T-helper 1 cell treated with Interleukin-12 subunit alpha and Interleukin-12 subunit beta and Interleukin-4 antibody, amounts not matched to agents 30 μg/mL and 1 μg/mL, for 36 hours (primary cell): ENCODE measurements around the gene RAD50.
"Not testable (repeated sequence)": the region's sequence is repeated elsewhere in the genome, so short reads cannot be mapped to it uniquely, and the experiment has no call there.

Source experiments
- H3K27ac Mint-ChIP-seq: one replicate; pipeline ENCODE4 v1.8.0; 2021; ENCODE audit warnings: mild to moderate bottlenecking, mixed read lengths
- H3K27me3 Mint-ChIP-seq: one replicate; pipeline ENCODE4 v1.8.0; 2021; ENCODE audit warnings: low read depth, mixed read lengths
- H3K36me3 Mint-ChIP-seq: one replicate; pipeline ENCODE4 v1.8.0; 2021; ENCODE audit warnings: low read depth, mixed read lengths
- H3K4me1 Mint-ChIP-seq: one replicate; pipeline ENCODE4 v1.8.0; 2021; ENCODE audit warnings: low read depth, mixed read lengths
- H3K4me3 Mint-ChIP-seq: one replicate; pipeline ENCODE4 v1.8.0; 2021; ENCODE audit warnings: mild to moderate bottlenecking, moderate library complexity, mixed read lengths
- H3K9me3 Mint-ChIP-seq: one replicate; pipeline ENCODE4 v1.8.0; 2021; ENCODE audit warnings: mixed read lengths

RAD50 gene

DNA sequence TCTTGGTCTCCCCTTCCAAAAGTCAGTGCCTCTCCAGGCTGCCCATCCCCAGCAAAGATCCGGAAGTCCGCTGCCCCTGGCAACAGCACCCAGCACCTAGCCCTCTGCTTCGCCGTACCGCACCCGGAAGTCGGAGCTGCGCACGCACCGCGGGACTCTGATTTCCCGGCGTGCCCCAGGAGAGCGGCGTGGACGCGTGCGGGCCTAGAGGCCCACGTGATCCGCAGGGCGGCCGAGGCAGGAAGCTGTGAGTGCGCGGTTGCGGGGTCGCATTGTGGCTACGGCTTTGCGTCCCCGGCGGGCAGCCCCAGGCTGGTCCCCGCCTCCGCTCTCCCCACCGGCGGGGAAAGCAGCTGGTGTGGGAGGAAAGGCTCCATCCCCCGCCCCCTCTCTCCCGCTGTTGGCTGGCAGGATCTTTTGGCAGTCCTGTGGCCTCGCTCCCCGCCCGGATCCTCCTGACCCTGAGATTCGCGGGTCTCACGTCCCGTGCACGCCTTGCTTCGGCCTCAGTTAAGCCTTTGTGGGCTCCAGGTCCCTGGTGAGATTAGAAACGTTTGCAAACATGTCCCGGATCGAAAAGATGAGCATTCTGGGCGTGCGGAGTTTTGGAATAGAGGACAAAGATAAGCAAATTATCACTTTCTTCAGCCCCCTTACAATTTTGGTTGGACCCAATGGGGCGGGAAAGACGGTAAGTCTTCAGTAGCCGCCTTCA lies at the start of gene RAD50:
RAD50 (plus strand) TSS at position 215 of the 715 bp plus-strand sequence; CDS start at position 563, 348 bp downstream.
- Mint-ChIP-seq H3K9me3 (no peaks in the 10 kb centered on the region), H3K4me3 (peak within 1 kb of the TSS; percentile 92), H3K36me3 (peaks cover 2% of the 10 kb centered on the region), H3K27ac (peak within 1 kb of the TSS; percentile 95), H3K4me1 (peaks cover 22% of the 10 kb centered on the region), H3K27me3 (no peaks in the 10 kb centered on the region)

DNA sequence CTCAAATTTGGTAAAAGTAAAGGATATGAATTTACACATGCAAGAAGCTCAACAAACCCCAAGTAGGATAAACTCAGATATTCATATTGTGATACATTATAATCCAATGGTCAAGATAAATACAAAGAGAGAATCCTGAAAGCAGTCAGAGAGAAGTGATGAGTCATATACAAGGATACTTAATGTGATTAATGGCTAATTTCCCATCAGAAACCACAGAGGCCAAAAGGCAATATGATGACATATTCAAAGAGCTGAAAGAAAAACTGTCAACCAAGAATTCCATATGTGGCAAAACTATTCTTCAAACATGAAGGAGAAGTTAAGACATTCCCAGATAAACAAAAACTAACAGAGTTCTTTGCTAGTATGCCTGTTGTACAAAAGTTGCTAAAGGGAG lies 46.7 kb upstream of the RAD50 start:
- peaks cover 15% of the 10 kb centered on the region for H3K27me3 Mint-ChIP-seq

DNA sequence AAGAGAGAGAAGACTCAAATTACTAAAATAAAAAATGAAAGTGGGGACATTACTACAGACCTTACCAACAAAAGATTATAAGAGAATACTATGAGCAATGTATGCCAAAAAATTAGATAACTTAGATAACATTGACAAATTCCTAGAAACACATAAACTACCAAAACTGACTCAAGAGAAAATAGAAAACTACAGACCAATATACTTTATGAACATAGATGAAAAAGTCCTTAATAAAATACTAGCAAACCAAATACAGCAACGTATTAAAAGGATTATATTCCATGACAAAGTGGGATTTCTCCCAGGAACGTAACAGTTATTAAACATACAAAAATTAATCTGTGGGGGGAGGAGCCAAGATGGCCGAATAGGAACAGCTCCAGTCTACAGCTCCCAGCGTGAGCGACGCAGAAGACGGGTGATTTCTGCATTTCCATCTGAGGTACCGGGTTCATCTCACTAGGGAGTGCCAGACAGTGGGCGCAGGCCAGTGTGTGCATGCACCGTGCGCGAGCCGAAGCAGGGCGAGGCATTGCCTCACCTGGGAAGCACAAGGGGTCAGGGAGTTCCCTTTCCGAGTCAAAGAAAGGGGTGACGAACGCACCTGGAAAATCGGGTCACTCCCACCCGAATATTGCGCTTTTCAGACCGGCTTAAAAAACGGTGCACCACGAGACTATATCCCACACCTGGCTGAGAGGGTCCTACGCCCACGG lies 43.0 kb upstream of the RAD50 start:
- H3K27ac Mint-ChIP-seq, H3K27me3 Mint-ChIP-seq, H3K36me3 Mint-ChIP-seq, H3K4me3 Mint-ChIP-seq: not testable (repeated sequence)
- peaks cover 14% of the 10 kb centered on the region for H3K4me1 Mint-ChIP-seq
- H3K9me3 Mint-ChIP-seq = peaks cover 13% of the 10 kb centered on the region

More for the DNA sequence above, 46.7 kb upstream of the RAD50 start:
- H3K36me3 Mint-ChIP-seq = peaks cover 11% of the 10 kb centered on the region
- H3K27ac Mint-ChIP-seq = no peak overlapping the region
- H3K4me1 Mint-ChIP-seq = peaks cover 28% of the 10 kb centered on the region
- peaks cover 13% of the 10 kb centered on the region for H3K9me3 Mint-ChIP-seq
- no peak overlapping the region for H3K4me3 Mint-ChIP-seq

DNA sequence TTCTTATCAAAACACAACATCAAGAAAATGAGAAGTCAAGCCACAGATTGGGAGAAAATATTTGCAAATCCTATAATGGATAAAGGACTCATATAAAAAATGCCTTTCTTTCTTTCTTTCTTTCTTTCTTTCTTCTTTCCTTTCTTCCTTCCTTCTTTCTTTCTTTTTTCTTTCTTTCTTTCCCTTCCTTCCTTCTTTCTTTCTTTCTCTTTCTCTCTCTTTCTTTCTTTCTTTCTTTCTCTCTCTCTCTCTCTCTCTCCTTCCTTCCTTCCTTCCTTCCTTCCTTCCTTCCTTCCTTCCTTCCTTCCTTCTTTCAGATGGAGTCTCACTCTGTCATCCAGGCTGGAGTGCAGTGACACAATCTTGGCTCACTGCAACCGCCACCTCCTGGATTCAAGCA lies 34.7 kb upstream of the RAD50 start:
- not testable (repeated sequence) for H3K27me3 Mint-ChIP-seq

DNA sequence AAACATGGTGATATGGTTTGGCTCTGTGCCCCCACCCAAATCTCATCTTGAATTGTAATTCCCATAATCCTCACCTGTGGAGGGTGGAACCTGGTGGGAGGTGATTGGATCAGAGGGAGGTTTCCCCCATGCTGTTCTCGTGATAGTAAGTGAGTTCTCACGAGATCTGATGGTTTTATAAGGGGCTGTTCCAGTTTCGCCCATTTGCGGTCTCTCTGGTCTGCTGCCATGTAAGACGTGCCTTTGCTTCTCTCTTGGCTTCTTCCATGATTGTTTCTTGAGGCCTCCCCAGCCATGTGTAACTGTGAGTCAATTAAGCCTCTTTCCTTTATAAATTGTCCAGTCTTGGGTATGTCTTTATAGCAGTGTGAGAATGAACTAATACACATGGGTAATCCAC lies 31.9 kb upstream of the RAD50 start:
- Mint-ChIP-seq H3K9me3 (peaks cover 11% of the 10 kb centered on the region), H3K27ac (peak overlapping the region; percentile 46), H3K4me3 (peak overlapping the region; percentile 22), H3K4me1 (peaks cover 46% of the 10 kb centered on the region)
- not testable (repeated sequence) for H3K27me3 Mint-ChIP-seq, H3K36me3 Mint-ChIP-seq

More for the DNA sequence above, 34.7 kb upstream of the RAD50 start:
- not testable (repeated sequence) for H3K4me3 Mint-ChIP-seq, H3K36me3 Mint-ChIP-seq, H3K27ac Mint-ChIP-seq
- peaks cover 11% of the 10 kb centered on the region for H3K9me3 Mint-ChIP-seq
- H3K4me1 Mint-ChIP-seq = peaks cover 32% of the 10 kb centered on the region

DNA sequence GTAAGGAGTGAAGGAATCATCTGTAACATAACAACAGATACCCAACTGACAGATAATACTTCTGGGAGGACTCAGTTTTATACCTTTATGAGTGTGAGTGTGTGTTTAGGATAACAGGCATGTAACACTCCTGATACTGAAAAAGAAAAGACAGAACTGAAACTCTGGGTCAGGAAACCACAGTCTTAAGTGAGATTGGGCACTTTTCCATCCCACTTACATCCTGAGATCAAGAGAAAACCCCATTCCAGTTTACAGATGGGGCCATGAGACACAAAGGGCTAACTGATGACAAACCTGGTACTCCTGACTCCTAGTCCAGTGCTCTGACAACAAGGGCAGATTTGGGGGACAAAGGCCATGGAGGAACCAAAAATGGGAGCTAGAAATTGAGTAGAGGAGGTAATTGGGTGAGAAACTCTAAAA lies 31.5 kb upstream of the RAD50 start:
- H3K36me3 Mint-ChIP-seq = no peaks in the 10 kb centered on the region
- peak overlapping the region; percentile 67 for H3K27ac Mint-ChIP-seq
- H3K27me3 Mint-ChIP-seq = no peaks in the 10 kb centered on the region
- H3K9me3 Mint-ChIP-seq = peaks cover 7% of the 10 kb centered on the region
- peak overlapping the region; percentile 22 for H3K4me3 Mint-ChIP-seq
- H3K4me1 Mint-ChIP-seq = peaks cover 46% of the 10 kb centered on the region

DNA sequence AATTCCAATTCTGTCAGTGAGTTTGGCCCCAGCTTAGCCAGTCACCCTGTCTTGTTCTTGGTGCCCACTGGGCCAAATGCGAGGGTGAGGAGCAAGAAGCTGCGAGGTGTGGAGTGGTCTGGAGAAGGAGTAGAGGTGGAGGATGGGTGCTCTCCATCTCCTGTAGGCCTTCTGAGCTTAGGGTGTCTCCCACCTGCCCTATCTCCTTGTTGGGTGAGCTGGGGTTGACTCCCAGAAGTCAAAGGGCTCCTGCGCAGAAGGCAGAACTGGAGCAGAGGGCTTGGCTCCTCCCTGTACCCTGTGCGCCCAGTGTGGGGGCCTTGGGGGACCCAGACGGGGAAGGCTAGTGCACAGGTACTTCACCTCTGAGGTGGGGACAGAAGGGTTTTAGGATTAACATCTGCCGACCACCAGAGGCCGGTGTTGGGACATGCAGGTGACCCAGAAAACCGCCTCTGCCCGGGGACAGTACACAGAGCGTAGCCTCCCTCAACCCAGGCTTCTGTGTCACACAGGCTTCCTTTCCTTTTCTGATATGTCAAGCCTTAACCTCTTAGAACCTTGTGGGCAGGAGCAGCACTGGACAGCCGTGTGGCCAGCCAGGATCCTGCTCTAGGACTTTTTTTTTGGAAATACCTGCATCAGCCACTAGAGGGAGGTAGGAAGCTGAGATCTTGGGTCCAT lies 30.3 kb upstream of the RAD50 start:
- Mint-ChIP-seq H3K27me3 (no peaks in the 10 kb centered on the region), H3K9me3 (peaks cover 7% of the 10 kb centered on the region), H3K27ac (peak overlapping the region; percentile 24), H3K4me1 (peaks cover 46% of the 10 kb centered on the region), H3K36me3 (no peaks in the 10 kb centered on the region), H3K4me3 (no peak overlapping the region)

DNA sequence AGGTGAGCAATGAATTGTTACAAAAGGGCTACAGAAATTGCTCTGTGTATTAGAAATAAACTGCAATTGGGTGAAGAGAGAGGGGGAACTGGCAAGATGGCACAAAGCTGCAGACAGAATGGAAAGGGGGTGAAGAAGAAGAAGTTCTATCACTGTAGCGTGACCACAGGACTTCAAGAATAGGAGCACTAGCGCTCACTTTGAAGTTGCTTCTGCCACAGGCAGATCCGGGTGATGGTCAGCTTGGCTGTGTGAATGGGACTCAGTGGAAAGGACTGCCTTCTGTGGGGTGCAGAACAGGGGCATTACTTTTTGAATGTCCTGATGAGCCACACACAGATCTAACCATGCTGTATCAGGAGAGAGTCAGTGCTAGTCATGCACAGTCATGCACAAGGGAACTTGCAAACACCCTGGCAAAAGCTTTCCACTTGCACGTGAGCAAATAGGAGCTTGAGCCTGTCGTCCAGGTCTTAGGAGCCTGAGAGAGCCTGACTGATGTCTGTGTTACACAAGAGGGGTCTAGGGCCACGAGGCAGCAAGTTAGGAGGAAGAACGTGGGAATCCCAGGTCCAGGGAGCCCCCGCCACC lies 29.7 kb upstream of the RAD50 start:
- Mint-ChIP-seq H3K36me3 (no peaks in the 10 kb centered on the region), H3K27me3 (no peaks in the 10 kb centered on the region), H3K4me3 (no peak overlapping the region), H3K9me3 (peaks cover 3% of the 10 kb centered on the region), H3K4me1 (peaks cover 47% of the 10 kb centered on the region), H3K27ac (peak overlapping the region; percentile 24)

DNA sequence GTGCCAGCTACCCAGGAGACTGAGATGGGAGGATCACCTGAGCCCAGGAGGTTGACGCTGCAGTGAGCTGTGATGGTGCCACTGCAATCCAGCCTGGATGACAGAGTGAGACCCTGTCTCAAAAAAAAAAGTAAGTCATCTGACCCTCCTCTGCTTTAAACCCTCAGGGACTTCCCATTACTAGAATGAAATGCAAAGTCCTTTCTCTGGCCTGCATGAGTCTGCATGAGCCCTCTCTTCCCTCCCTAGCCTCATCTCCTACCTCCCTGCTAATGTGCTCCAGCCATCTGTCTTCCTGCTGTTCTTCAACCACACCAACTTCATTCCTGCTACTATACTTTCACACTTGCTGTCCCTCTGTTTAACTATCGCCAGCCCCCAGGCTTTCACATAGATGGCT lies 28.8 kb upstream of the RAD50 start:
- H3K9me3 Mint-ChIP-seq = no peaks in the 10 kb centered on the region
- H3K27ac Mint-ChIP-seq = peak overlapping the region; percentile 14
- peaks cover 45% of the 10 kb centered on the region for H3K4me1 Mint-ChIP-seq

DNA sequence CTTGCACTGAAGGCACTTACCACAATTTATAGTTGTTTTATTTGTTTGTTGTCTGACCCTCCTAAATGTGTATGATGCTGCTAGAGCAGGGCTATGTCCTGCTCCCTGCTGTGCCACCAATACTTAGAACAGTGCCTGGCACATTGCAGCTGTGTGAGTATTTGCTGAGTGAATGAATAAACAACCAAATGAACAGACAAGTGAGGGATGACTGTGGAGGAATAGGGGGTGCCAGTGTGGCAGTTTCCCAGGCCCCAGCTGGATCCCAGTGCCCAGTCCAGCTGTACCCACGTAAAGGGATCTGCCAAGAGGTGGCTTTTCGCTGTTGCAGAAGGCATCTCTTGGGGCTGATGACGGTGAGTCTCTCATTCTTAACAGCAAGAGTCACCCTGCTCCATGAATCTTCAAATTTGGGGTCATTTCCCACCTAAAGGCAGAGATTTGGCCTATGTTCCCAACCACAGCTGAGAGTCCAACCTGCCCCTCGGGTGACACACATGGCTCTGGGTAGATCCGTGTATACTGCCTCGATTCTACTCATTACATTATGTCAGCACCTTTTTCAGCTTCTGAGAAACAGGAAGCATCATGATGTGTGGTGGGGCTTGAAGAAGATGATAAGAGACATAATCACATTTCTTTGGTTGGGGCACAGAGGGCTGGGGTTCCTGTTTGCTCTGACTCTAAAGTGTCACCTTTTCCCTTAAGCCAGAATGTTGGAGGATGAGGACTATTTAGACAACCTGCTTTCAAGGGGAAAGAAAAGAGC lies 27.7 kb upstream of the RAD50 start:
- no peaks in the 10 kb centered on the region for H3K36me3 Mint-ChIP-seq
- peaks cover 45% of the 10 kb centered on the region for H3K4me1 Mint-ChIP-seq
- no peaks in the 10 kb centered on the region for H3K9me3 Mint-ChIP-seq
- peaks cover 3% of the 10 kb centered on the region for H3K27me3 Mint-ChIP-seq
- H3K27ac Mint-ChIP-seq = peak overlapping the region; percentile 82
- H3K4me3 Mint-ChIP-seq = no peak overlapping the region

More for the DNA sequence above, 28.8 kb upstream of the RAD50 start:
- Mint-ChIP-seq H3K4me3 (no peak overlapping the region), H3K36me3 (no peaks in the 10 kb centered on the region), H3K27me3 (peaks cover 3% of the 10 kb centered on the region)

DNA sequence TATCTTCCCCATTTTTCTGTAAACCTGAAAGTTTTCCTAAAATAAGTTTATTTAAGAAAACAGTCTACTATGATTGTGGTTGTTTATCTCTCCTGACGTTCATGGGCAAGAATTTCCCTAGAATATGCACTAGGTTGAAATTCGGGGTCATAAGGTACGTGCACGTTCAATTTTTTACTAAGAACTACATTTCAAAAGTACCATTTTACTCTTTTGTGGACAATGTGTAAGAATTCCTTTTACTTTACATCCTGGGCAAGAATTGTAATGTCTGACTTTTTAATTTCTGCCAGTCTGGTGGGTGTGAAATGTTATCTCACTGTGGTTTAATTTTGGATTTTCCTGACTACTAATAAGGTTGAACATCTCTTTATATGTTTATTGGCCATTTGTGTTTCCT lies 25.8 kb upstream of the RAD50 start:
- no peak overlapping the region for H3K4me3 Mint-ChIP-seq
- H3K4me1 Mint-ChIP-seq = peaks cover 28% of the 10 kb centered on the region
- H3K27me3 Mint-ChIP-seq = peaks cover 20% of the 10 kb centered on the region
- peak overlapping the region; percentile 23 for H3K27ac Mint-ChIP-seq
- no peaks in the 10 kb centered on the region for H3K9me3 Mint-ChIP-seq
- no peaks in the 10 kb centered on the region for H3K36me3 Mint-ChIP-seq

DNA sequence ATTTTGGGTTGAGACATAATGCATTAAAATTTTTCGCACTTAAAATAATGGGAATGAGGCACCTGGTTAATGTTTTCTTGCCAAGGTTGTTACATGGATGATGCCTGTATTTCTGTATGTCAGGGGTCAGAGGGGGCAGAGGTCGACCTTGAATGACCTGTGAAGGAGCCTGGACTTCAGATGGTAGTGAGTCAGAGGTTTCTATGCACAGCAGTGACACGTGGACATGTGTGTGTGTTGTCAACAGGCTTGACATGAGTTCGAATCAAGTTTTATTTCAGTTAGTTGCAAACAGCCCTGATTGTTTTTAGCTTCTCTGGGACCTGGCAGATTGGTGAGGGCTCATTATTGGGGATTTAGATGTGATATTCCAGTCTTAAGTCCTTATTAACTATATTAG lies 17.1 kb upstream of the RAD50 start:
- Mint-ChIP-seq H3K4me3 (no peak overlapping the region), H3K36me3 (no peaks in the 10 kb centered on the region), H3K27me3 (peaks cover 19% of the 10 kb centered on the region), H3K4me1 (peaks cover 11% of the 10 kb centered on the region), H3K27ac (no peak overlapping the region), H3K9me3 (no peaks in the 10 kb centered on the region)

DNA sequence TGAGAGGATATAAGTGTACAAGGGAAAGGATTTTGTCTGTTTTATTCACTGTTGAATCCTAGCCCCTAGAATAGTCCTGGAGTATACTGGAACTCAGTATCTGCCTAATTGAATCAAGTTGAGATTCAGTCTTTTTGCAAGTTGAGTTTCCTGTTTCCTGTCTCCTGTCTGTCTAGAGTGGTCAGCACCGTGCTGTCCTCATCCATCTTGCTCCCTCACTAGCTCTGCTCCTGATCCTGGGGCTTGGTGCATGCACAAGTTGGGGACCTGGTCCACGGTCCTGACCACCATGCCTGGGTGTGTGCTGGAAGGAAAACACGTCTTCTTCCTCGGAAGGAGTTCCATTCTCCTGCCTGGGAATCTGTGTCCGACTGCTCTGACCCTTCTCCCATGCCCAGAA lies 16.6 kb upstream of the RAD50 start:
- H3K36me3 Mint-ChIP-seq = no peaks in the 10 kb centered on the region
- no peak overlapping the region for H3K4me3 Mint-ChIP-seq
- no peaks in the 10 kb centered on the region for H3K9me3 Mint-ChIP-seq
- H3K4me1 Mint-ChIP-seq = peaks cover 11% of the 10 kb centered on the region
- peaks cover 15% of the 10 kb centered on the region for H3K27me3 Mint-ChIP-seq
- H3K27ac Mint-ChIP-seq = no peak overlapping the region

DNA sequence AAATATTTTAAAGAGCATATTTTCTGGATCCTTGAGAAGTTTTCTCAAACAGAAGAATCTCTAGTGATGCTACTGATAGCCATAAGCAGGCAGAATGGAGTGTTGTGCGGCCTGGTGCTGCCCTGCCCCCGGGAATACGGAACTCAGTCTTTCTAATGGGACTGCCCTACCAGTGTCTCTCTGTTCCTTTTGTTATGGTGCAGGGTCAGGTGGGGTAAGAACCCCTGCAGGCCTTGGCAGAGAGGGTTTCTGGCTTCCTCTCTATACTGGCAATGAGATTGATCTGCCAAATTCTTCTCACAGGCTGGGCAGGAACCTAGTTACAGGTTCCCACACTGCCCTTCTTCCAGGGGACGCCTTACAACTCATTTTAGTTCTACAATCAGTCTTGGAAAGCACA lies 16.0 kb upstream of the RAD50 start:
- Mint-ChIP-seq H3K36me3 (no peaks in the 10 kb centered on the region), H3K4me1 (peaks cover 13% of the 10 kb centered on the region), H3K9me3 (no peaks in the 10 kb centered on the region), H3K4me3 (no peak overlapping the region), H3K27me3 (peaks cover 9% of the 10 kb centered on the region), H3K27ac (no peak overlapping the region)
